GM23248 (cell line): ENCODE data around the gene MMS22L. TPM values are rescaled to one million over a fixed set of nuclear protein-coding genes. Genes with fewer than 3 reads are reported as not detected.

Experiments
- DNase-seq: peaks from one replicate; pipeline ENCODE4 v3.0.0-alpha.2; 2015
- H2AFZ ChIP-seq: fragments of 200-600 bp; sonication (generic); 2 replicates; pipeline ENCODE4 v1.6.1; 2016; ENCODE audit warnings: antibody characterized with exemption
- H3F3A ChIP-seq: fragments of 200-600 bp; sonication (generic); 2 replicates; pipeline ENCODE4 v1.6.1; 2016; ENCODE audit warnings: mild to moderate bottlenecking, antibody characterized with exemption, mixed run types; ENCODE audit not compliant: insufficient read depth
- H3K27ac ChIP-seq: fragments of 200-600 bp; sonication (generic); 2 replicates; pipeline ENCODE4 v1.5.1; 2016; ENCODE audit warnings: mild to moderate bottlenecking
- H3K27me3 ChIP-seq: fragments of 200-600 bp; sonication (generic); replicated peaks from 2 replicates; pipeline ENCODE4 v1.6.1; 2016; ENCODE audit warnings: mild to moderate bottlenecking; ENCODE audit not compliant: insufficient read depth
- H3K36me3 ChIP-seq: fragments of 200-600 bp; sonication (generic); 2 replicates; pipeline ENCODE4 v1.6.1; 2016; ENCODE audit warnings: low read depth, mild to moderate bottlenecking
- H3K4me1 ChIP-seq: fragments of 200-600 bp; sonication (generic); 2 replicates; pipeline ENCODE4 v1.6.1; 2016; ENCODE audit warnings: mild to moderate bottlenecking; ENCODE audit not compliant: insufficient read depth
- H3K4me2 ChIP-seq: fragments of 200-600 bp; sonication (generic); one replicate; pipeline ENCODE4 v1.6.1; 2016; ENCODE audit warnings: mild to moderate bottlenecking; ENCODE audit not compliant: unreplicated experiment
- H3K4me3 ChIP-seq: fragments of 200-600 bp; sonication (generic); 2 replicates; pipeline ENCODE4 v1.5.1; 2016; ENCODE audit warnings: mild to moderate bottlenecking
- H3K79me2 ChIP-seq: fragments of 200-600 bp; sonication (generic); 2 replicates; pipeline ENCODE4 v1.6.1; 2016; ENCODE audit warnings: mild to moderate bottlenecking; ENCODE audit not compliant: insufficient read depth
- H3K9ac ChIP-seq: fragments of 200-600 bp; sonication (generic); 2 replicates; pipeline ENCODE4 v1.6.1; 2016; ENCODE audit warnings: mild to moderate bottlenecking
- H3K9me2 ChIP-seq: fragments of 200-600 bp; sonication (generic); 2 replicates; pipeline ENCODE4 v1.6.1; 2016; ENCODE audit warnings: mixed run types, mild to moderate bottlenecking, moderate library complexity; ENCODE audit not compliant: insufficient read depth
- H3K9me3 ChIP-seq: fragments of 200-600 bp; sonication (generic); one replicate; pipeline ENCODE4 v1.6.1; 2017; ENCODE audit warnings: low read depth
- H4K20me1 ChIP-seq: fragments of 200-600 bp; sonication (generic); 2 replicates; pipeline ENCODE4 v1.6.0; 2016; ENCODE audit not compliant: insufficient read depth
- EZH2 ChIP-seq: fragments of 200-600 bp; sonication (generic); IDR thresholded peaks from 2 replicates; pipeline ENCODE4 v1.6.1; 2018; ENCODE audit warnings: antibody characterized with exemption, mild to moderate bottlenecking; ENCODE audit not compliant: insufficient read depth, poor library complexity, severe bottlenecking
- EZH2phosphoT487 ChIP-seq: fragments of 200-600 bp; sonication (generic); IDR thresholded peaks from 2 replicates; pipeline ENCODE4 v1.6.1; 2018; ENCODE audit warnings: antibody characterized with exemption, moderate library complexity, mild to moderate bottlenecking, low read depth; ENCODE audit not compliant: insufficient read depth
- WGBS, 2 experiments: methylation state at CpG; one replicate each; pipeline ENCODE4 v1.1.6; 2015 to 2017; ENCODE audit warnings: low lambda C conversion rate in 2 of 2, low coverage in 1 of 2; ENCODE audit errors: missing lambda C conversion rate in 2 of 2; 5-methylcytosine and 5-hydroxymethylcytosine counted together
- in situ Hi-C: fragments of 300-500 bp; cut with MboI; formaldehyde crosslinking; loops from 2 replicates; pipeline ENCODE4 v1.15.0; 2020
- polyA plus RNA-seq: library from polyadenylated mRNA; unstranded; fragments of >200 nt; fragmentation: Nextera tagmentation; extraction: Ambion mirVana; gene quantifications from 2 replicates; pipeline ENCODE4 v1.2.1, GENCODE V29; 2016
- total RNA-seq: library from RNA; depleted of rRNA; stranded (reverse); fragments of >200 nt; shearing (Covaris generic); gene quantifications from 2 replicates; pipeline ENCODE4 v1.2.3, GENCODE V29; 2014

Gene MMS22L
- total and polyA plus RNA-seq, 2 experiments from 2014 or later, result 4.1 to 12.9 TPM

GRCh38 chr6:97094376-97094775, 188.6 kb downstream of the MMS22L start:
- Histone ChIP-seq H3K9me3 (no peaks in the 10 kb centered on the region), H3K4me1 (peaks cover 3% of the 10 kb centered on the region; the same call in 1 of the 2 replicates), H3K9ac (no peak overlapping the region), H3K4me2 (no peak overlapping the region), H3K36me3 (no peaks in the 10 kb centered on the region), H3K27me3 (no peaks in the 10 kb centered on the region), H3K9me2 (no peaks in the 10 kb centered on the region), H2AFZ (no peak overlapping the region), H3F3A (no peaks in the 10 kb centered on the region), H3K27ac (no peak overlapping the region), H4K20me1 (no peaks in the 10 kb centered on the region), H3K79me2 (no peaks in the 10 kb centered on the region), H3K4me3 (no peak overlapping the region)
- no peak for DNase-seq
- in situ Hi-C loops, result no loop called here
- TF ChIP-seq EZH2phosphoT487 (no peak), EZH2 (no peak)
- WGBS, 2 experiments, result 93 to 100% methylated on average over 2 of the region's 2 CpGs

- H3K27me3 ChIP-seq, result no peaks in the 10 kb centered on the region
- WGBS, 2 experiments, result 50 to 52% methylated on average over 6 of the region's 6 CpGs
- no peaks in the 10 kb centered on the region for H4K20me1 ChIP-seq
- H3K9ac ChIP-seq, result no peak overlapping the region
- no peaks in the 10 kb centered on the region for H3F3A ChIP-seq
- no peak overlapping the region for H3K4me2 ChIP-seq
- TF ChIP-seq EZH2, result no peak
- TF ChIP-seq EZH2phosphoT487, result no peak
- DNase-seq, result no peak
- in situ Hi-C loops, result no loop called here
- H3K9me2 ChIP-seq, result no peaks in the 10 kb centered on the region
- no peaks in the 10 kb centered on the region for H3K9me3 ChIP-seq
- no peaks in the 10 kb centered on the region for H3K36me3 ChIP-seq
- H3K4me1 ChIP-seq, result peaks cover 3% of the 10 kb centered on the region; the same call in 1 of the 2 replicates
- no peak overlapping the region for H2AFZ ChIP-seq
- H3K4me3 ChIP-seq, result no peak overlapping the region
- no peak overlapping the region for H3K27ac ChIP-seq
- no peaks in the 10 kb centered on the region for H3K79me2 ChIP-seq
Measured at GRCh38 chr6:97092673-97093305, 190.2 kb downstream of the MMS22L start.
